PC-3 (cell line): Measurements from ENCODE around the gene SORL1-AS1.

ENCODE experiments used
- ATAC-seq: fragments of 200-7000 bp; cut with Tn5 transposase; 2 replicates; pipeline ENCODE4 v1.9.1; 2020; ENCODE audit warnings: mild to moderate bottlenecking, moderate library complexity
- BruUV-seq: library from RNA; stranded (reverse); fragments of 400-500 nt; replicated peaks from 2 replicates; lab custom pipeline; 2021; lab: Mats Ljungman, UMichigan
- CTCF ChIA-PET: fragments of 300-600 bp; sonication (Branson Sonifier 250); formaldehyde crosslinking; loops from one replicate; lab custom pipeline; 2022; ENCODE audit warnings: antibody characterized with exemption; lab: Charles Lee
- POLR2A ChIA-PET: fragments of 300-600 bp; sonication (Branson Sonifier 250); formaldehyde crosslinking; loops from one replicate; lab custom pipeline; 2022; ENCODE audit warnings: antibody characterized with exemption; ENCODE audit not compliant: unreplicated experiment; lab: Charles Lee
- DNase-seq: peaks from one replicate; pipeline ENCODE4 v3.0.0-alpha.2; 2015
- H2AFZ ChIP-seq: fragments of 300-600 bp; sonication (generic); 2 replicates; pipeline ENCODE4 v1.6.0; 2016; ENCODE audit warnings: antibody characterized with exemption, low read length
- H3F3A ChIP-seq: fragments of 300-600 bp; sonication (generic); one replicate; pipeline ENCODE4 v1.6.0; 2017; ENCODE audit warnings: antibody characterized with exemption, low read length, control low read depth, mild to moderate bottlenecking; ENCODE audit not compliant: unreplicated experiment
- H3K27ac ChIP-seq: fragments of 300-600 bp; sonication (generic); 2 replicates; pipeline ENCODE4 v1.5.1; 2016; ENCODE audit warnings: mild to moderate bottlenecking, low read length
- H3K27me3 ChIP-seq: fragments of 300-600 bp; sonication (generic); 2 replicates; pipeline ENCODE4 v1.6.1; 2016; ENCODE audit warnings: low read length, mixed read lengths
- H3K36me3 ChIP-seq: fragments of 300-600 bp; sonication (generic); 2 replicates; pipeline ENCODE4 v1.6.1; 2016; ENCODE audit warnings: low read depth, mixed run types, low read length, mixed read lengths
- H3K4me1 ChIP-seq: fragments of 300-600 bp; sonication (generic); 2 replicates; pipeline ENCODE4 v1.5.1; 2016; ENCODE audit warnings: low read length; ENCODE audit not compliant: insufficient read depth
- H3K4me2 ChIP-seq: fragments of 300-600 bp; sonication (generic); 2 replicates; pipeline ENCODE4 v1.6.0; 2016; ENCODE audit warnings: low read length
- H3K4me3 ChIP-seq: fragments of 300-600 bp; sonication (generic); 2 replicates; pipeline ENCODE4 v1.5.1; 2016; ENCODE audit warnings: mild to moderate bottlenecking, low read length, mixed read lengths
- H3K79me2 ChIP-seq: fragments of 300-600 bp; sonication (generic); 2 replicates; pipeline ENCODE4 v1.6.1; 2017; ENCODE audit warnings: low read length, mixed read lengths
- H3K9ac ChIP-seq: fragments of 300-600 bp; sonication (generic); 2 replicates; pipeline ENCODE4 v1.6.0; 2016; ENCODE audit warnings: mild to moderate bottlenecking, low read length
- H3K9me2 ChIP-seq: fragments of 300-600 bp; sonication (generic); replicated peaks from 2 replicates; pipeline ENCODE4 v1.6.1; 2016; ENCODE audit warnings: mixed run types, low read length, mixed read lengths
- H3K9me3 ChIP-seq: fragments of 300-600 bp; sonication (generic); 2 replicates; pipeline ENCODE4 v1.6.1; 2016; ENCODE audit warnings: low read length, mixed read lengths
- H4K20me1 ChIP-seq: fragments of 300-600 bp; sonication (generic); 2 replicates; pipeline ENCODE4 v1.6.1; 2016; ENCODE audit warnings: low read length, mixed read lengths
- EZH2 ChIP-seq: fragments of 300-600 bp; sonication (generic); IDR thresholded peaks from one replicate; pipeline ENCODE4 v1.6.1; 2017; ENCODE audit warnings: antibody characterized with exemption, mild to moderate bottlenecking, low read length; ENCODE audit not compliant: unreplicated experiment
- EZH2phosphoT487 ChIP-seq: fragments of 300-600 bp; sonication (generic); IDR thresholded peaks from 2 replicates; pipeline ENCODE4 v1.6.1; 2018; ENCODE audit warnings: mild to moderate bottlenecking, antibody characterized with exemption, low read length, borderline replicate concordance
- intact Hi-C: fragments of 100-400 bp; cut with micrococcal nuclease; formaldehyde crosslinking; loops from 2 replicates; pipeline ENCODE4 v1.9.0; 2023
- TF ChIP-seq, protein P1 (sequence below): fragments of 300-600 bp; sonication (generic); conservative IDR thresholded peaks from 2 replicates; pipeline ENCODE4 v1.5.1; 2017; ENCODE audit warnings: antibody characterized with exemption, low read depth, mild to moderate bottlenecking, low read length

SORL1-AS1 gene

DNA sequence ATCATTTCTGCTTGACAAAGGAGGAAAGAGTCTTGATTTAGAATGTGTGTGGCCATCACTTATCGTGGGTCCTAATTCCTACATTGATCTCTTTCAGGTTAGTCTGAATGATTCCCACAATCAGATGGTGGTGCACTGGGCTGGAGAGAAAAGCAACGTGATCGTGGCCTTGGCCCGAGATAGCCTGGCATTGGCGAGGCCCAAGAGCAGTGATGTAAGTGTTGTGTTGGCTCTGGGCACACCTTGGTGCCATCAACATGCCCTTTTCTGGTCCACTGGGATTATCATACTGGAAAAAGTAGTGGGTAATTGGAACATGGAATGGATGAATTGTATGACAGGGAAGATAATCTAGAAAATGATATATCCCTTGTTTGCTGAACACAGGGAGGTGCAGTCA is 17.1 kb upstream of the SORL1-AS1 start:
- Histone ChIP-seq H3K9ac (no peak overlapping the region), H3K27ac (no peak overlapping the region), H3K4me3 (no peak overlapping the region), H3F3A (peaks cover 5% of the 10 kb centered on the region), H3K79me2 (peaks cover 31% of the 10 kb centered on the region), H3K36me3 (no peaks in the 10 kb centered on the region; the same call in none of the 2 replicates), H3K4me1 (peaks cover 36% of the 10 kb centered on the region), H3K9me3 (no peaks in the 10 kb centered on the region), H3K27me3 (no peaks in the 10 kb centered on the region), H2AFZ (no peak overlapping the region), H3K9me2 (no peaks in the 10 kb centered on the region), H3K4me2 (no peak overlapping the region), H4K20me1 (no peaks in the 10 kb centered on the region)
- ChIA-PET POLR2A (no interaction called here), CTCF (no interaction called here)
- no TSS peak for BruUV-seq
- DNase-seq (no peak), ATAC-seq (no peak)
- intact Hi-C loops: loop anchor here (5.0 to 10.0 kb wide), 3 partner anchors 52 to 1035 kb away; no protein-coding TSS in a partner anchor
- TF ChIP-seq EZH2 (no peak), EZH2phosphoT487 (no peak)
- TF ChIP-seq, protein P1, sequence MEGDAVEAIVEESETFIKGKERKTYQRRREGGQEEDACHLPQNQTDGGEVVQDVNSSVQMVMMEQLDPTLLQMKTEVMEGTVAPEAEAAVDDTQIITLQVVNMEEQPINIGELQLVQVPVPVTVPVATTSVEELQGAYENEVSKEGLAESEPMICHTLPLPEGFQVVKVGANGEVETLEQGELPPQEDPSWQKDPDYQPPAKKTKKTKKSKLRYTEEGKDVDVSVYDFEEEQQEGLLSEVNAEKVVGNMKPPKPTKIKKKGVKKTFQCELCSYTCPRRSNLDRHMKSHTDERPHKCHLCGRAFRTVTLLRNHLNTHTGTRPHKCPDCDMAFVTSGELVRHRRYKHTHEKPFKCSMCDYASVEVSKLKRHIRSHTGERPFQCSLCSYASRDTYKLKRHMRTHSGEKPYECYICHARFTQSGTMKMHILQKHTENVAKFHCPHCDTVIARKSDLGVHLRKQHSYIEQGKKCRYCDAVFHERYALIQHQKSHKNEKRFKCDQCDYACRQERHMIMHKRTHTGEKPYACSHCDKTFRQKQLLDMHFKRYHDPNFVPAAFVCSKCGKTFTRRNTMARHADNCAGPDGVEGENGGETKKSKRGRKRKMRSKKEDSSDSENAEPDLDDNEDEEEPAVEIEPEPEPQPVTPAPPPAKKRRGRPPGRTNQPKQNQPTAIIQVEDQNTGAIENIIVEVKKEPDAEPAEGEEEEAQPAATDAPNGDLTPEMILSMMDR: no peak

DNA sequence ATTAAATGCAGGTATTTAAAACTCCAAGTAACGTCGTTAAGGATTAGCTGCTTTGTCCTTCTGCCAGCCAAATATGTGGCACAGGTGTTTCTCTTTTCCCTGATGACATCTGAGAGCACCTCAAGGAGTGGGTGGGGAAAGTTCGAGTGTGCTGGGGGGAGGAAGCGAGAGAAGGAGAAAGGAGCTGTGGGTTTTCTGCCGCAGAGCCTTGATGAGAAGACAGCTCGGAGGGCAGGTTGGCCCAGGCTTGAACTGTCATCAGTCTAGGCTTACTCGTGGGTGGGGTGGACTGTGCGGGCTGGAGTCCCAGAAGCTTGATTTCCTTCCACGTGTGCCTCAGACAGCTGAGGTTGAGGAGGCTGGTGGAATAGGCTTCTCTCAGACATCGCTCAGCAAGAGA is 15.2 kb upstream of the SORL1-AS1 start:
- Histone ChIP-seq H4K20me1 (no peaks in the 10 kb centered on the region), H3K4me2 (0 out of 2 replicates have a peak overlapping the region, but pooled peaks have one; percentile 71), H3K9ac (no peak overlapping the region), H3K79me2 (peaks cover 38% of the 10 kb centered on the region), H3K36me3 (no peaks in the 10 kb centered on the region; the same call in none of the 2 replicates), H3K9me3 (no peaks in the 10 kb centered on the region), H3K27ac (no peak overlapping the region), H3K4me1 (peaks cover 53% of the 10 kb centered on the region), H3K27me3 (no peaks in the 10 kb centered on the region), H3K4me3 (no peak overlapping the region), H3F3A (peaks cover 18% of the 10 kb centered on the region), H2AFZ (no peak overlapping the region), H3K9me2 (no peaks in the 10 kb centered on the region)
- TF ChIP-seq EZH2 (no peak), EZH2phosphoT487 (no peak)
- TF ChIP-seq, protein P1: no peak
- ChIA-PET CTCF (interaction anchor here (0.5 to 1.1 kb wide), 2 partner anchors 66 to 126 kb away, joined by 4 to 5 read pairs; no protein-coding TSS in a partner anchor), POLR2A (no interaction called here)
- no TSS peak for BruUV-seq
- no peak for ATAC-seq
- DNase-seq: no peak
- intact Hi-C loops: loop anchor here (5.0 to 10.0 kb wide), 3 partner anchors 54 to 1037 kb away; no protein-coding TSS in a partner anchor

DNA sequence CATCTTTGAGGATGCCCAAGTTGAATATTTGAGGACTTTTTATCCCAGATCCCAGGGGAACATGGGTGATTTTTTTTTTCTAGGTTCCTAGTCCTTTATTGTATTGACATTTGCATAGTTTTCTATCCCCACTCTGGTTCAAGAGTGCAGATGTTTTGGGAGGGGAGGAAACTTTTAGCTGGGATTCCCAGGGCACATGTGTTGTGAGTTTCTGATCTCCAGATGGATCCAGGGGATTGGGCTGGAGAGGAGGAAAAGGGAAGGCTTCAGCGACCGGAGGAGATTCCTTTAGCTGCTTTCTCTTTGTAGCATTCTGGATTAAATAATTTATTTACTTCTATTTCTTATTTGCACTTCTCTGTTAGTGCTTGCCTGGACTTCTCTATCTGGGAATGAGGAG is 14.7 kb upstream of the SORL1-AS1 start:
- Histone ChIP-seq H3K27ac (peak overlapping the region; percentile 93), H3K4me1 (peaks cover 56% of the 10 kb centered on the region), H3K4me3 (no peak overlapping the region; the same call in 1 of the 2 replicates), H4K20me1 (no peaks in the 10 kb centered on the region), H3K27me3 (no peaks in the 10 kb centered on the region), H3K79me2 (peaks cover 42% of the 10 kb centered on the region), H3K9me3 (no peaks in the 10 kb centered on the region), H3K36me3 (no peaks in the 10 kb centered on the region; the same call in none of the 2 replicates), H3K9ac (peak overlapping the region; percentile 68), H3K4me2 (peak overlapping the region; percentile 71), H2AFZ (peak overlapping the region; percentile 62), H3K9me2 (no peaks in the 10 kb centered on the region), H3F3A (peaks cover 18% of the 10 kb centered on the region)
- ATAC-seq (no peak), DNase-seq (no peak)
- TF ChIP-seq EZH2 (no peak), EZH2phosphoT487 (no peak)
- TF ChIP-seq, protein P1: no peak
- POLR2A ChIA-PET: interaction anchor here (0.5 kb wide), 1 partner anchor 652 kb away, joined by 17 read pairs; no protein-coding TSS in a partner anchor
- CTCF ChIA-PET: interaction anchor here (0.5 to 1.1 kb wide), 2 partner anchors 67 to 127 kb away, joined by 4 to 5 read pairs; no protein-coding TSS in a partner anchor
- intact Hi-C loops: loop anchor here (5.0 to 10.0 kb wide), 3 partner anchors 55 to 1037 kb away; no protein-coding TSS in a partner anchor
- BruUV-seq: no TSS peak
